ENCODE measurements around the gene KCTD17. TPM values are rescaled to one million over a fixed set of nuclear protein-coding genes. Genes with fewer than 3 reads are reported as not detected.
A peak's percentile ranks its signal among the peaks of the same experiment; 100 is the strongest.

Gene KCTD17
- total and polyA plus RNA-seq, 2 of the 13 experiments (the other 11 are each of a cell fraction or from before 2014, with no cell fraction given) = 5.3 to 11.7 TPM

DNA sequence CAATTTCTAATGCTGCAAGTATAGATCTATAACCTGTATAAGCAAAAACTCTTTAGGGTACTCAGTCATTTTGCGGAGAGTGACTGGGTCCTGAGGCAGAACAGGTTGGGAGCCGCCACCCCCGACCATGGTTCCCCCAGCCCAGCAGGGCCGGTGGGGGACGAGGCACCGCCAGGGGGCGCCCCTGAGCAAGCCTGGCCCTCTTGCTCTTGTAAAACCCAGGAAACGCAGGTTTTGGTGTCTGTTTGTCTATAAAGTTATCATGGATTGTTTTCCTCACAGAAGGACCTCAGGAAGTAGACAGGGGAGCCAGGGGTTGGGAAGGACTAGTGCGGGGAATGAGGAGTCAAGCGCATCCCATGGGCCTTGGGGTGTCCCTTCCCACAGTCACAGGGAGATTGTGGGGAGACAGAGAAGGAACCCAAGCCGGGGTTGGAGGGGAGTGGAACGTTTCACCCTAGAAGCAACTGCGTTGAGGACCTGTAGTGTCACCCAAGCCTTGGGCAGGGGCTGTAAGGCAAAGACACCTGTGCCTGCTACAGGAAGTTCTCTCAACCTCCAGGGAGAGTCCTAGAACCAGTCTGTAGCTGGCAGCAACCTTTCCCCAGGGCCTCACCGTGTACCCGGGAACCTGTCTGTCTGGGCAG is 26.4 kb downstream of the KCTD17 start:
- in situ Hi-C loops (cut with HindIII; ENCODE audit: extremely low pct_ligation_motif_present, low pct_unique_long_range_greater_than_20kb) = no loop called here
- Histone ChIP-seq H3K4me3 (replicated peaks in 1 of 3; ENCODE audit: insufficient read depth in 1 of 3, low read depth in 2 of 3, low read length in 3 of 3) (no peak overlapping the region), H3K27ac (ENCODE audit: extremely low read length, insufficient read depth, low read length) (no peak overlapping the region), H3K4me2 (ENCODE audit: low read depth, low read length) (no peak overlapping the region), H3K4me1 (ENCODE audit: insufficient read depth, low read length) (peaks cover 22% of the 10 kb centered on the region; the same call in 1 of the 2 replicates), H4K20me1 (ENCODE audit: insufficient read depth, low read length) (no peaks in the 10 kb centered on the region), H3K9me3 (ENCODE audit: low read length) (no peaks in the 10 kb centered on the region; the same call in 1 of the 2 replicates), H3K27me3 (ENCODE audit: control insufficient read depth in 1 of 2, insufficient read depth in 2 of 2, low read length in 2 of 2) (no peaks in the 10 kb centered on the region; a peak in 1 of 5 replicates), H2AFZ (ENCODE audit: low read length) (no peak overlapping the region), H3K79me2 (ENCODE audit: insufficient read depth, low read length) (no peaks in the 10 kb centered on the region), H3K9ac (ENCODE audit: insufficient read depth, low read depth, low read length) (no peak overlapping the region), H3K36me3 (replicated peaks in 1 of 2; ENCODE audit: control insufficient read depth in 1 of 2, insufficient read depth in 2 of 2, low read length in 2 of 2) (no peaks in the 10 kb centered on the region)
- CTCF ChIA-PET (ENCODE audit: low intra/inter-chr PET ratio, low total read pairs) = interaction anchor here (0.9 to 2.5 kb wide), 5 partner anchors 32 to 183 kb away, joined by 3 to 20 read pairs (median 5); no protein-coding TSS in a partner anchor
- ATAC-seq = peak; percentile 70
- POLR2A ChIA-PET = no interaction called here
- DNase-seq (ENCODE audit: low spot score) = peak; percentile 29
- intact Hi-C loops (cut with micrococcal nuclease; ENCODE audit: unreplicated experiment) = loop anchor here (1.0 to 5.0 kb wide), 2 partner anchors 69 to 121 kb away; partner anchors contain the start of gene IL2RB
- no peak for FAIRE-seq
- WGBS (ENCODE audit: low lambda C conversion rate) = 23% methylated on average over 14 of the region's 15 CpGs
- BruUV-seq (replicated peaks) = no TSS peak
- TF ChIP-seq TMF1 (CRISPR knock-in tag; IDR thresholded peaks at IDR 0.05; ENCODE audit: low read depth) = 0 out of 2 replicates have a peak, but pooled peaks have one; percentile 34
- no peak for TF ChIP-seq HNRNPL (IDR thresholded peaks at IDR 0.05; ENCODE audit: low read depth, low read length)
- TF ChIP-seq BORCS8-MEF2B (CRISPR knock-in tag; IDR thresholded peaks at IDR 0.05) = 0 out of 2 replicates have a peak, but pooled peaks have one; percentile 40
- TF ChIP-seq, protein P1, sequence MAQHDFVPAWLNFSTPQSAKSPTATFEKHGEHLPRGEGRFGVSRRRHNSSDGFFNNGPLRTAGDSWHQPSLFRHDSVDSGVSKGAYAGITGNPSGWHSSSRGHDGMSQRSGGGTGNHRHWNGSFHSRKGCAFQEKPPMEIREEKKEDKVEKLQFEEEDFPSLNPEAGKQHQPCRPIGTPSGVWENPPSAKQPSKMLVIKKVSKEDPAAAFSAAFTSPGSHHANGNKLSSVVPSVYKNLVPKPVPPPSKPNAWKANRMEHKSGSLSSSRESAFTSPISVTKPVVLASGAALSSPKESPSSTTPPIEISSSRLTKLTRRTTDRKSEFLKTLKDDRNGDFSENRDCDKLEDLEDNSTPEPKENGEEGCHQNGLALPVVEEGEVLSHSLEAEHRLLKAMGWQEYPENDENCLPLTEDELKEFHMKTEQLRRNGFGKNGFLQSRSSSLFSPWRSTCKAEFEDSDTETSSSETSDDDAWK (CRISPR knock-in tag; IDR thresholded peaks at IDR 0.05) = no peak
- TF ChIP-seq, protein P2, sequence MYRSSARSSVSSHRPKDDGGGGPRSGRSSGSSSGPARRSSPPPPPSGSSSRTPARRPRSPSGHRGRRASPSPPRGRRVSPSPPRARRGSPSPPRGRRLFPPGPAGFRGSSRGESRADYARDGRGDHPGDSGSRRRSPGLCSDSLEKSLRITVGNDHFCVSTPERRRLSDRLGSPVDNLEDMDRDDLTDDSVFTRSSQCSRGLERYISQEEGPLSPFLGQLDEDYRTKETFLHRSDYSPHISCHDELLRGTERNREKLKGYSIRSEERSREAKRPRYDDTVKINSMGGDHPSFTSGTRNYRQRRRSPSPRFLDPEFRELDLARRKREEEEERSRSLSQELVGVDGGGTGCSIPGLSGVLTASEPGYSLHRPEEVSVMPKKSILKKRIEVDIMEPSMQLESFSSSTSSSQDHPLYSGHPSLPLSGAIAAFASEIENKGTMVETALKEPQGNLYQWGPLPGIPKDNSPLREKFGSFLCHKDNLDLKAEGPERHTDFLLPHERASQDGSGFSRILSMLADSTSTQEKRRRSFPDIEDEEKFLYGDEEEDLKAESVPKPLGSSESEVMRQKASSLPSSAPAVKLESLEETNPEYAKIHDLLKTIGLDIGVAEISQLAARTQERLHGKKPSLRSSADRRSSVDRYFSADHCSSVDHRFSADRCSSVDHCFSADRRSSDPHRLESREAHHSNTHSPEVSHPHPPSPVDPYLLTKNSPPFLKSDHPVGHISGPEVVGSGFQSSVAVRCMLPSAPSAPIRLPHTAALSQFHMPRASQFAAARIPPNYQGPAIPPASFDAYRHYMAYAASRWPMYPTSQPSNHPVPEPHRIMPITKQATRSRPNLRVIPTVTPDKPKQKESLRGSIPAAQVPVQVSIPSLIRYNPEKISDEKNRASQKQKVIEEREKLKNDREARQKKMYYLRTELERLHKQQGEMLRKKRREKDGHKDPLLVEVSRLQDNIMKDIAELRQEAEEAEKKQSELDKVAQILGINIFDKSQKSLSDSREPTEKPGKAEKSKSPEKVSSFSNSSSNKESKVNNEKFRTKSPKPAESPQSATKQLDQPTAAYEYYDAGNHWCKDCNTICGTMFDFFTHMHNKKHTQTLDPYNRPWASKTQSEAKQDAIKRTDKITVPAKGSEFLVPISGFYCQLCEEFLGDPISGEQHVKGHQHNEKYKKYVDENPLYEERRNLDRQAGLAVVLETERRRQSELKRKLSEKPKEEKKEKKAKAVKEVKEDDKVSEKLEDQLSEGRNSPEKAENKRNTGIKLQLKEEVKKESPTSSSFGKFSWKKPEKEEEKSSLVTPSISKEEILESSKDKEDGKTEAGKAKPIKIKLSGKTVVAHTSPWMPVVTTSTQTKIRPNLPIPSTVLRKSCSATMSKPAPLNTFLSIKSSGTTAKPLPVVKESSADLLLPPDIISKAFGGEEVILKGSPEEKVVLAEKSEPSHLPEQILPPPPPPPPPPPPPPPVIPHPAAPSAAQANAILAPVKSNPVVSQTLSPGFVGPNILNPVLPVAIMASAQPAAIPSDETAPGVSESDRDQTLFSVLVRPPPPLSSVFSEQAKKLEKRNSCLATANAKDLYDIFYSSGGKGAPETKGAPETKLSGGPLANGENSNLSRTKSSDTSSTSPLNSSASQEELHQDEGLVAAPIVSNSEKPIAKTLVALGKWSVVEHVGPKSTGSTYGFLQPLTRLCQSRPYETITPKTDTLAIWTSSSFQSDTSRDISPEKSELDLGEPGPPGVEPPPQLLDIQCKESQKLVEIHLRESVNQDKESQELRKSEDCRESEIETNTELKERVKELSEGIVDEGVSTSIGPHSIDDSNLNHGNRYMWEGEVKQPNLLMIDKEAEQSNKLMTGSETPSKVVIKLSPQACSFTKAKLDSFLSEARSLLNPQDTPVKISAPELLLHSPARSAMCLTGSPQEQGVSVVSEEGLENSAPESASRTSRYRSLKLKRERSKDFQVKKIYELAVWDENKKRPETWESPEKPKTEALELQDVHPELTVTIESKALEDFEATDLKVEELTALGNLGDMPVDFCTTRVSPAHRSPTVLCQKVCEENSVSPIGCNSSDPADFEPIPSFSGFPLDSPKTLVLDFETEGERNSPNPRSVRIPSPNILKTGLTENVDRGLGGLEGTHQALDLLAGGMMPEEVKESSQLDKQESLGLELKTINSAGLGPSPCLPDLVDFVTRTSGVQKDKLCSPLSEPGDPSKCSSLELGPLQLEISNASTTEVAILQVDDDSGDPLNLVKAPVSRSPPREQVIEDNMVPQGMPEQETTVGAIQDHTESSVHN (CRISPR knock-in tag; IDR thresholded peaks at IDR 0.05) = no peak
- 0 out of 2 replicates have a peak, but pooled peaks have one; percentile 26 for TF ChIP-seq AHR (CRISPR knock-in tag; IDR thresholded peaks at IDR 0.05)
- TF ChIP-seq ZSCAN25 (CRISPR knock-in tag; IDR thresholded peaks at IDR 0.05) = no peak
- no peak for TF ChIP-seq PCBP1 (IDR thresholded peaks at IDR 0.05; ENCODE audit: borderline replicate concordance, low read depth, low read length)
- no peak for TF ChIP-seq ZBTB7A (CRISPR knock-in tag; IDR thresholded peaks at IDR 0.05)
- no peak for TF ChIP-seq ZNF878 (CRISPR knock-in tag; IDR thresholded peaks at IDR 0.05)
- no peak for TF ChIP-seq ZNF333 (CRISPR knock-in tag; IDR thresholded peaks at IDR 0.05; ENCODE audit: borderline replicate concordance)
- TF ChIP-seq, protein P3, sequence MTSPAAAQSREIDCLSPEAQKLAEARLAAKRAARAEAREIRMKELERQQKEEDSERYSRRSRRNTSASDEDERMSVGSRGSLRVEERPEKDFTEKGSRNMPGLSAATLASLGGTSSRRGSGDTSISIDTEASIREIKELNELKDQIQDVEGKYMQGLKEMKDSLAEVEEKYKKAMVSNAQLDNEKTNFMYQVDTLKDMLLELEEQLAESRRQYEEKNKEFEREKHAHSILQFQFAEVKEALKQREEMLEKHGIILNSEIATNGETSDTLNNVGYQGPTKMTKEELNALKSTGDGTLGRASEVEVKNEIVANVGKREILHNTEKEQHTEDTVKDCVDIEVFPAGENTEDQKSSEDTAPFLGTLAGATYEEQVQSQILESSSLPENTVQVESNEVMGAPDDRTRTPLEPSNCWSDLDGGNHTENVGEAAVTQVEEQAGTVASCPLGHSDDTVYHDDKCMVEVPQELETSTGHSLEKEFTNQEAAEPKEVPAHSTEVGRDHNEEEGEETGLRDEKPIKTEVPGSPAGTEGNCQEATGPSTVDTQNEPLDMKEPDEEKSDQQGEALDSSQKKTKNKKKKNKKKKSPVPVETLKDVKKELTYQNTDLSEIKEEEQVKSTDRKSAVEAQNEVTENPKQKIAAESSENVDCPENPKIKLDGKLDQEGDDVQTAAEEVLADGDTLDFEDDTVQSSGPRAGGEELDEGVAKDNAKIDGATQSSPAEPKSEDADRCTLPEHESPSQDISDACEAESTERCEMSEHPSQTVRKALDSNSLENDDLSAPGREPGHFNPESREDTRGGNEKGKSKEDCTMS (CRISPR knock-in tag; conservative IDR thresholded peaks at IDR 0.05) = no peak
